ENCODE results near the gene AGBL4.

DNA sequence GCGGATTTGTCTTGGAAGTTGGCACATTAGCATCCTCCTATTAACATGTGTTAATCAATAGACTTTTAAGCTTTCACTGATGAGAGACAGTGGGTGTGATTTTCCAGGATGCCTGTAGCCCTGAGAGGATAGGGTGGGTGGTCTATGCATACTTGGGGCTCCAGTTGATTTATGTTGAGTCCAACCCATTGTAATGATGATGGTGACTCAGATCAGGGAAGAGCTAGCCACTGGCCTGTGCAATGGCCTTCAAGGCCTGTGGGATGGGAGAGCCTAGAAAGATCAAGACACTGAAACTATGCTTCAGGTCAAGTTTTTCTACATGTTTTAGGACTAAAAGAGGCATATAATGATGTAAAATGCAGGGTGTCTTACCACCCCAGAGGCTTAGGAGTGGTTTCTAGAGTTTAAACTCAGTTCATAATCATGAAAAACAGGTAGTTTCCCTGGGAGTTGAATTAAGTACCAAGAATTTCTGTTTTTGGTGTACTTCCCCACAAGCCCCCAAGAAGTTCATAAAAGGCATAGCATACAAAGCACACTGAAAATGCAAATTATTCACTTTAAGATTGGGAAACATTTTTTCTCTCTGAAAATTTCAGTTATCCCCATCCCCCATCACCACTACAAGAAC, 1267.0 kb downstream of the AGBL4 start:
- TF ChIP-seq CTCF (IDR thresholded peaks at IDR 0.05) = no peak
- no peak for TF ChIP-seq POLR2A (IDR thresholded peaks at IDR 0.05)
- no peak for TF ChIP-seq POLR2AphosphoS5 (IDR thresholded peaks at IDR 0.05)

Measured in breast epithelium (tissue), 3 donors.